Activated CD4-positive, alpha-beta T cell treated with anti-CD3 and anti-CD28 coated beads, Interleukin-2, amount 10 ng/mL, durations not matched to agents 24 days and 14 days (primary cell): Measurements from ENCODE around the gene CNGA3. TPM values are rescaled to one million over a fixed set of nuclear protein-coding genes. Genes with fewer than 3 reads are reported as not detected.
"Not testable (repeated sequence)": the region's sequence is repeated elsewhere in the genome, so short reads cannot be mapped to it uniquely, and the experiment has no call there.

Experiments
- DNase-seq: peaks from one replicate; pipeline ENCODE4 v3.0.0; 2022
- H3K27ac Mint-ChIP-seq: one replicate; pipeline ENCODE4 v1.8.0; 2022; ENCODE audit warnings: mild to moderate bottlenecking, mixed read lengths
- H3K27me3 Mint-ChIP-seq: one replicate; pipeline ENCODE4 v1.8.0; 2022; ENCODE audit warnings: mixed read lengths
- H3K36me3 Mint-ChIP-seq: one replicate; pipeline ENCODE4 v1.8.0; 2022; ENCODE audit warnings: low read depth, mild to moderate bottlenecking, mixed read lengths
- H3K4me1 Mint-ChIP-seq: one replicate; pipeline ENCODE4 v1.8.0; 2021; ENCODE audit warnings: mixed read lengths
- H3K4me3 Mint-ChIP-seq: one replicate; pipeline ENCODE4 v1.8.0; 2022; ENCODE audit warnings: mild to moderate bottlenecking, moderate library complexity, mixed read lengths
- H3K9me3 Mint-ChIP-seq: one replicate; pipeline ENCODE4 v1.8.0; 2021; ENCODE audit warnings: mixed read lengths
- intact Hi-C: fragments of 100-400 bp; cut with micrococcal nuclease; formaldehyde crosslinking; loops from one replicate; pipeline ENCODE4 v1.15.1; 2023
- total RNA-seq: library from RNA; stranded (reverse); gene quantifications from 2 replicates; pipeline ENCODE4 v1.2.3, GENCODE V29; 2022

CNGA3 gene
- total RNA-seq, 1 donor from 2014 or later = not detected

DNA sequence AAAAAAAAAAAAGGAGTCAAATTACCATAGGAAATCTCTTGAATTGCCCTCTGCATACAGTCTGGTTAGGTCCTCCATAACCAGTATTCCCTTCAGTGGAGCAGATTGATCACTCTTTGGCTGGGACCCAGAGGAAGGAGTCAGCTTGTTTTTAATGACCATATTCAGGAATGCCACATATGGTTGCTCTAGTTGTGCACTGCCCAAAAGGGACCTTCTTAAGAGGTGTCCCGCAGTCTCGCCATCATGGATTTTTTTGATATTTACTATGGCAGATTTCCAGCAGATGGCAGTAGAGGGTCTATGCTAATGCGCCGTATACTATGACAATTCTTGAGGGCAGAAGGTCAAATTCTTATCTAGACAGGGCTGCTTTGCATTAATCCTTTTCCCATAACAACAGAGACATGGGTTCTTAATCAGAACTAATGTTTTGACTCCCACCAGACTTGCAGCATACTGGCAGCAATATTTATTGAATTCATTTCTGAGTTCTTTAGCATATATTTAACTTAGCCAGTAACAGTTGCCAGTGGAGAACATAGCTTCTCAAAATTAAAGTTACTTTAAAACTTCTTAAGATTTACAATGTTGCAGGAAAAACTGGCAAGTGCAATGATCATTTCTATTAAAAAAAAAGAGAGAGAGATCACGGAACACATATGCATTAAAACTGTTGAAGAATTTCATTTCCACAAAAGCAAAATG, 66.6 kb downstream of the CNGA3 start:
- H3K4me1 Mint-ChIP-seq = peaks cover 10% of the 10 kb centered on the region
- H3K9me3 Mint-ChIP-seq = peaks cover 3% of the 10 kb centered on the region
- H3K27me3 Mint-ChIP-seq = peaks cover 10% of the 10 kb centered on the region
- no peaks in the 10 kb centered on the region for H3K36me3 Mint-ChIP-seq
- H3K27ac Mint-ChIP-seq = no peak overlapping the region
- H3K4me3 Mint-ChIP-seq = no peak overlapping the region
- DNase-seq = peak; percentile 92
- intact Hi-C loops = loop anchor here (1.0 to 2.0 kb wide), 6 partner anchors 96 to 422 kb away; no protein-coding TSS in a partner anchor

- intact Hi-C loops = not testable (repeated sequence)
Observed at GRCh38 chr2:98414246-98414645, 68.0 kb downstream of the CNGA3 start.

GRCh38 chr2:98415719-98416248, 69.5 kb downstream of the CNGA3 start:
- H3K27ac Mint-ChIP-seq, H3K4me3 Mint-ChIP-seq, H3K36me3 Mint-ChIP-seq, H3K27me3 Mint-ChIP-seq, H3K9me3 Mint-ChIP-seq, intact Hi-C loops: not testable (repeated sequence)
- DNase-seq = peak; percentile 37
- H3K4me1 Mint-ChIP-seq = peaks cover 10% of the 10 kb centered on the region

More at GRCh38 chr2:98414246-98414645, 68.0 kb downstream of the CNGA3 start:
- peak; percentile 51 for DNase-seq
- H3K4me3 Mint-ChIP-seq, H3K9me3 Mint-ChIP-seq, H3K36me3 Mint-ChIP-seq, H3K27ac Mint-ChIP-seq, H3K27me3 Mint-ChIP-seq: not testable (repeated sequence)
- H3K4me1 Mint-ChIP-seq = peaks cover 10% of the 10 kb centered on the region

- Mint-ChIP-seq H3K9me3 (peaks cover 8% of the 10 kb centered on the region), H3K4me1 (peaks cover 10% of the 10 kb centered on the region), H3K4me3 (no peak overlapping the region), H3K36me3 (no peaks in the 10 kb centered on the region), H3K27ac (no peak overlapping the region), H3K27me3 (peaks cover 3% of the 10 kb centered on the region)
- peak; percentile 5 for DNase-seq
- intact Hi-C loops = no loop called here
Observed at GRCh38 chr2:98416383-98417159, 70.3 kb downstream of the CNGA3 start.

DNA sequence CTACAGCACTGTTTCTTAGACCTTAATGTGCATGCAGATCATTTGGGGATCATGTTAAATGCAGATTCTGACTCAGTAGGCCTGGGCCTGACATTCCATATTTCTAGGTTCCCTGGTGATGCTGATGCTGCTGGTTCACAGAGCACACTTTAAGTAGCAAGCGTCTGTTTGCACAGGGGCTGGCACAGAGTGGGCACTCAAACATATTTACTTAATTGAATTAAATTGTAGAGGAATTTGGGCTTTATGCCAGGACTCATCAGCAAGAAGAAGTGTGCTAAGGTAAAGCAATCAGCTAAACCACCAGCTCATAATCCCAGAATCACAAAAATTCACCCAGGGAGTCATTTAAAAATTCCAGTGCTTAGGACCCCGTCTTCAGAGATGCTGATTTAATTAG, 73.3 kb downstream of the CNGA3 start:
- no peaks in the 10 kb centered on the region for H3K27me3 Mint-ChIP-seq
- H3K4me3 Mint-ChIP-seq = no peak overlapping the region
- peaks cover 4% of the 10 kb centered on the region for H3K4me1 Mint-ChIP-seq
- peaks cover 10% of the 10 kb centered on the region for H3K36me3 Mint-ChIP-seq
- intact Hi-C loops = no loop called here
- DNase-seq = no peak
- H3K9me3 Mint-ChIP-seq = peaks cover 22% of the 10 kb centered on the region
- no peak overlapping the region for H3K27ac Mint-ChIP-seq

- intact Hi-C loops = no loop called here
- peaks cover 10% of the 10 kb centered on the region for H3K36me3 Mint-ChIP-seq
- H3K4me3 Mint-ChIP-seq = no peak overlapping the region
- peaks cover 19% of the 10 kb centered on the region for H3K9me3 Mint-ChIP-seq
- H3K27ac Mint-ChIP-seq = no peak overlapping the region
- H3K4me1 Mint-ChIP-seq = peaks cover 4% of the 10 kb centered on the region
- DNase-seq = no peak
- H3K27me3 Mint-ChIP-seq = no peaks in the 10 kb centered on the region
Observed at GRCh38 chr2:98419977-98420725, 73.9 kb downstream of the CNGA3 start.

DNA sequence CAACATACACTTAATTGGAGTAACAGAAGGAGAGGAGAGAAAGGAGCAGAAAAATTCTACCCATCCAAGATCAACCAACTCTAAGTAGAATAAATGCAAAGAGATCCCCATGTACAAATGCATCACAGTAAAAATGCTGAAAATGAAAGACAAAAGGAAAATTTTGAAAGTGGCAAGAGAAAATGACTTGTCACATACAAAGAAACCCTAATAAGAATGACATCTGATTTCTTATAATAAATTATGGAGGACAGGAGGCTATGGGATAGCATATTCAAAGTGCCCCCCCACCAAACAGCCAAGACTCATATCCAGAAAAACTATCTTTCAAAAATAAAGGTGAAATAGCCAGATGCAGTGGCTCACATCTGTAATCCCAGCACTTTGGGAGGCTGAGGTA, 76.2 kb downstream of the CNGA3 start:
- H3K27me3 Mint-ChIP-seq = peaks cover 6% of the 10 kb centered on the region
- no peak overlapping the region for H3K27ac Mint-ChIP-seq
- H3K36me3 Mint-ChIP-seq = peaks cover 10% of the 10 kb centered on the region
- intact Hi-C loops = no loop called here
- H3K4me3 Mint-ChIP-seq = no peak overlapping the region
- peaks cover 19% of the 10 kb centered on the region for H3K9me3 Mint-ChIP-seq
- no peaks in the 10 kb centered on the region for H3K4me1 Mint-ChIP-seq
- no peak for DNase-seq

- peak; percentile 4 for DNase-seq
- intact Hi-C loops = no loop called here
- H3K27me3 Mint-ChIP-seq = peaks cover 12% of the 10 kb centered on the region
- H3K27ac Mint-ChIP-seq = no peak overlapping the region
- no peaks in the 10 kb centered on the region for H3K4me1 Mint-ChIP-seq
- peaks cover 9% of the 10 kb centered on the region for H3K36me3 Mint-ChIP-seq
- peaks cover 12% of the 10 kb centered on the region for H3K9me3 Mint-ChIP-seq
- no peak overlapping the region for H3K4me3 Mint-ChIP-seq
Observed at GRCh38 chr2:98426771-98427170, 80.5 kb downstream of the CNGA3 start.

DNA sequence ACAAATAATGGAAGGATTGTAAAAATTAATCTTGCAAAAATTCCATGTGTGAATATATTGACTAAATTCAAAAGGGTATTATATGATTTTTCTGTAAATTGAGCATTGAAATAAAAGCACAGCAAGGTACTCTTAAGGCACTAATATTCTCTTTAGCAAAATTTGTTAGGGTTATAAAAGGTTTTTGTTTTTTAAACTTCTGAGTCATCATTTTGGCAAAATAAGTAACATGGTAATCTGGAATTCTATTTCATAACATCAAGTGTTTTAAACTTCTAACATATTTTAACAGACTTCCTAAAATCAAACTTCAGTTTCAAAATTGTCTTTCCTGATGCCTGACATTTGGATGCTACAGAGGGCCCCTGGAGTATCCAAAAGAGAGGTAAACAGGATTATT, 85.9 kb downstream of the CNGA3 start:
- no peak for DNase-seq
- no peak overlapping the region for H3K4me3 Mint-ChIP-seq
- peaks cover 3% of the 10 kb centered on the region for H3K36me3 Mint-ChIP-seq
- intact Hi-C loops = no loop called here
- H3K9me3 Mint-ChIP-seq = peaks cover 8% of the 10 kb centered on the region
- H3K4me1 Mint-ChIP-seq = peaks cover under 1% of the 10 kb centered on the region
- H3K27me3 Mint-ChIP-seq = peaks cover 11% of the 10 kb centered on the region
- no peak overlapping the region for H3K27ac Mint-ChIP-seq

DNA sequence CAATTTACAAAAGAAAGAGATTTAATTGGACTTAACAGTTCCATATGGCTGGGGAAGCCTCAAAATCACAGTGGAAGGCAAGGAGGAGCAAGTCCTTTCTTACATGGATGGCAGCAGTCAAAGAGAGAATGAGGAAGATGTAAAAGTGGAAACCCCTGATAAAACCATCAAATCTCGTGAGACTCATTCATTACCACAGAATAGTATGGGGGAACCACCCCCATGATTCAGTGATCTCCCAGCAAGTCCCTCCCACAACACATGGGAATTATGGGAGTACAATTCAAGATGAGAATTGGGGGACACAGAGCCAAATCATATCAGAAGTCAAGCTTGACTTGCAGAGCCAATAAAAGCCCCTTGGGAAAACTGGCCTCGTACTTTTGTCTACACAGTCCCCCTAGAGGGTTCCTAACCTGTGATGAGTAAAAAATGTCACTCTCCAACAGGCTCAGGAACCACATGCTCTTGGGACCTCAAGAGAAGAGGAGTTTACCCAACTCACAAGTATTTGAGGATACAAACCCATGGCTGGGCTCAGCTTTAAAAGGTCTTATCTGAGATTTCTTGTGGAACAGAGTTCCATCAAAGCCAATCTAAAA, 87.2 kb downstream of the CNGA3 start:
- intact Hi-C loops = no loop called here

DNA sequence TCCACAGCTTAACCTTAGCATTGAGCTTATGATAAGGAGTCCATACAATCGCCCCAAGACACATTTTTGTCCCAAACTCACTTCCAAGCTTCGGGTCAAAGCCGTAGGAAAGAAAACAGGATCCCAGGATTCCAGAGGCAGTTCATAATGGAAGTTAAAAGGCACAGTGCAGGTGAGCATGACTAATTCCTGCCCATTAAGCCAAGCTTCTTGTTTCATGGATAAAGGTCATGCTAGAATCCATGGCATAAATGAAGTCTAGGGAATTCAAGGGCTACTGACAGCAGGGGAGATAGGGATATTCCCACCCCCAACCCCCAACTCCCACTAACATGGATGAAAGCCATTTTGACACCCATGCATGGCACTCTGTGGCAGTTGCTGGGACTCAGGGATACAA, 88.2 kb downstream of the CNGA3 start:
- Mint-ChIP-seq H3K9me3 (peaks cover 9% of the 10 kb centered on the region), H3K27ac (no peak overlapping the region), H3K27me3 (peaks cover 5% of the 10 kb centered on the region), H3K36me3 (peaks cover 5% of the 10 kb centered on the region), H3K4me1 (peaks cover 14% of the 10 kb centered on the region), H3K4me3 (no peak overlapping the region)
- peak; percentile 34 for DNase-seq
- intact Hi-C loops = no loop called here

More for the DNA sequence above, 87.2 kb downstream of the CNGA3 start:
- H3K36me3 Mint-ChIP-seq = peaks cover 3% of the 10 kb centered on the region
- peaks cover 10% of the 10 kb centered on the region for H3K27me3 Mint-ChIP-seq
- peaks cover 8% of the 10 kb centered on the region for H3K9me3 Mint-ChIP-seq
- peaks cover 5% of the 10 kb centered on the region for H3K4me1 Mint-ChIP-seq
- no peak overlapping the region for H3K27ac Mint-ChIP-seq
- DNase-seq = peak; percentile 40
- no peak overlapping the region for H3K4me3 Mint-ChIP-seq

GRCh38 chr2:98435670-98436069, 89.4 kb downstream of the CNGA3 start:
- H3K27ac Mint-ChIP-seq, intact Hi-C loops, H3K27me3 Mint-ChIP-seq, H3K4me3 Mint-ChIP-seq: not testable (repeated sequence)
- peak; percentile 28 for DNase-seq
- H3K9me3 Mint-ChIP-seq = peaks cover 18% of the 10 kb centered on the region
- peaks cover 13% of the 10 kb centered on the region for H3K36me3 Mint-ChIP-seq
- H3K4me1 Mint-ChIP-seq = peaks cover 17% of the 10 kb centered on the region

DNA sequence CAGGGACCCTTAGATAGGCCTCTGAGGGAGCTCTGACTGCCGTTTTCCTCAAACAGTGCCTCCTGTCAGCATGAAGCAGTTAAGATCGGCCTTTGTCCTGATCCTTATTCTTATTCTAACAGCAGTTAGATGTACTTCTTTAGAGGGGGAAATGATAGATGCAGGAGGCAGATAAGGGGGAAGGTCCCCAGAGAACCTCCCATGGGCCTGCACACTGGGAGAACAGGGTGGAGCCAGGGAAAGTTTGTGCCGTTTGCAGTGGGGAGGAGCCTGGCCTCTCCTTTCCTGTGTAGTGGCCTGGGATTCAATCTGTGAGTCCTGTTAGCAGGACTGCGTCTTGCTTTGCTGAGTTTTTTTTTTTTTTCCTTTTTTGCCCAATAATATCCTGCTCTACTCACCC, 90.5 kb downstream of the CNGA3 start:
- Mint-ChIP-seq H3K27ac (peak overlapping the region; percentile 29), H3K27me3 (peaks cover 5% of the 10 kb centered on the region), H3K4me1 (peaks cover 17% of the 10 kb centered on the region), H3K4me3 (no peak overlapping the region), H3K36me3 (peaks cover 14% of the 10 kb centered on the region), H3K9me3 (peaks cover 18% of the 10 kb centered on the region)
- peak; percentile 44 for DNase-seq
- intact Hi-C loops = no loop called here
